MCF 10A (cell line): ENCODE measurements around the gene ATXN7L1. TPM values are rescaled to one million over a fixed set of nuclear protein-coding genes. Genes with fewer than 3 reads are reported as not detected.

Experiments used
- BruUV-seq: library from RNA; stranded (reverse); fragments of 400-500 nt; replicated peaks from 2 replicates; lab custom pipeline; 2021; lab: Mats Ljungman, UMichigan
- CTCF ChIA-PET: fragments of 300-600 bp; sonication (Branson Sonifier 250); formaldehyde crosslinking; extraction: SDS; loops from one replicate; lab custom pipeline; 2021; ENCODE audit warnings: antibody characterized with exemption, inconsistent platforms; lab: Yijun Ruan, JAX
- POLR2A ChIA-PET: fragments of 300-600, 350-650 bp; sonication (Branson Sonifier 250); formaldehyde crosslinking; extraction: SDS; loops from one replicate; lab custom pipeline; 2020; ENCODE audit warnings: antibody characterized with exemption, inconsistent platforms; lab: Yijun Ruan, JAX
- DNase-seq: peaks from one replicate; pipeline ENCODE4 v3.0.0-alpha.2; 2018; ENCODE audit not compliant: unreplicated experiment
- H3K27ac Mint-ChIP-seq: one replicate; pipeline ENCODE4 v1.8.0; 2022; ENCODE audit warnings: mild to moderate bottlenecking, low read depth, mixed read lengths; ENCODE audit not compliant: unreplicated experiment
- H3K27me3 Mint-ChIP-seq: one replicate; pipeline ENCODE4 v1.8.0; 2022; ENCODE audit warnings: mixed read lengths; ENCODE audit not compliant: insufficient read depth, unreplicated experiment
- H3K36me3 Mint-ChIP-seq: one replicate; pipeline ENCODE4 v1.8.0; 2022; ENCODE audit warnings: mild to moderate bottlenecking, moderate library complexity, mixed read lengths; ENCODE audit not compliant: insufficient read depth, unreplicated experiment
- H3K4me1 Mint-ChIP-seq: one replicate; pipeline ENCODE4 v1.8.0; 2022; ENCODE audit warnings: mixed read lengths; ENCODE audit not compliant: insufficient read depth, unreplicated experiment
- H3K4me3 Mint-ChIP-seq: one replicate; pipeline ENCODE4 v1.8.0; 2022; ENCODE audit warnings: mild to moderate bottlenecking, moderate library complexity, mixed read lengths; ENCODE audit not compliant: unreplicated experiment
- H3K9me3 Mint-ChIP-seq: one replicate; pipeline ENCODE4 v1.8.0; 2022; ENCODE audit warnings: mixed read lengths; ENCODE audit not compliant: unreplicated experiment
- CTCF ChIP-seq: fragments of 200-600 bp; IDR thresholded peaks from one replicate; pipeline ENCODE4 v1.8.0; 2022; ENCODE audit warnings: antibody characterized with exemption, mild to moderate bottlenecking; ENCODE audit not compliant: unreplicated experiment
- intact Hi-C: fragments of 100-400 bp; cut with micrococcal nuclease; formaldehyde crosslinking; loops from 2 replicates; pipeline ENCODE4 v1.14.1; 2022
- total RNA-seq: library from RNA; stranded (reverse); gene quantifications from 2 replicates; pipeline ENCODE4 v1.2.3, GENCODE V29; 2022

ATXN7L1 gene
- total RNA-seq, 1 experiment from 2014 or later: 10.0 TPM

- ChIA-PET POLR2A (no interaction called here), CTCF (interaction anchor here (0.7 to 1.8 kb wide), 6 partner anchors 11 to 50 kb away, joined by 3 to 10 read pairs (median 3); no protein-coding TSS in a partner anchor)
- H3K4me1 Mint-ChIP-seq: peaks cover 10% of the 10 kb centered on the region
- DNase-seq: peak; percentile 86
- H3K4me3 Mint-ChIP-seq: no peak overlapping the region
- BruUV-seq: no TSS peak
- TF ChIP-seq CTCF: no peak
- peak overlapping the region; percentile 55 for H3K27ac Mint-ChIP-seq
- no peaks in the 10 kb centered on the region for H3K9me3 Mint-ChIP-seq
- no peaks in the 10 kb centered on the region for H3K27me3 Mint-ChIP-seq
- H3K36me3 Mint-ChIP-seq: no peaks in the 10 kb centered on the region
- intact Hi-C loops: no loop called here
Observed at GRCh38 chr7:105673367-105674084, 202.9 kb downstream of the ATXN7L1 start.

DNA sequence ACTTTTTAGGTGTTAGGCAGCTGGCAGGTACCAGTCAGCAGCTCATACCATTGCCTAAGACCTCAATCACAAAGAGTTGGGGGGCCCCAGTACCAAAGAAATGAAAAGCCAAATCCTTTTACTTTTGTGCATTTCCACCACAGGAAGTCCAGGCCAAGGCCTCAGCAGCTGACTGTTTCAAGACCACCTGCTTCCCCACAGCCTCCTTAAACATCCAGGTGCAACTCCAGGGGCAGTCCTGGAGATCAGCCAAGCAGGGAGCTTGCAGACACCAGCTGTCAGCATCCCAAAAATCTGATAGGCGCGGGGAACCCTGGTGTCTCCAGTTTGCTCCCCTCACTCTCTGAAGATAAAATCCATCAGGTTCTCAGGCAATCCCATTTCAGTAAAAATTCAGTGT, 203.6 kb downstream of the ATXN7L1 start:
- ChIA-PET POLR2A (interaction anchor here (0.6 kb wide), 1 partner anchor 71 kb away, joined by 4 read pairs; no protein-coding TSS in a partner anchor), CTCF (interaction anchor here (0.7 to 4.5 kb wide), 5 partner anchors 11 to 370 kb away, joined by 3 to 36 read pairs (median 4); no protein-coding TSS in a partner anchor)
- no peaks in the 10 kb centered on the region for H3K27me3 Mint-ChIP-seq
- H3K27ac Mint-ChIP-seq: no peak overlapping the region
- no peaks in the 10 kb centered on the region for H3K36me3 Mint-ChIP-seq
- intact Hi-C loops: no loop called here
- H3K9me3 Mint-ChIP-seq: no peaks in the 10 kb centered on the region
- DNase-seq: no peak
- no peak overlapping the region for H3K4me3 Mint-ChIP-seq
- no peak for TF ChIP-seq CTCF
- peaks cover 10% of the 10 kb centered on the region for H3K4me1 Mint-ChIP-seq
- no TSS peak for BruUV-seq

- POLR2A ChIA-PET: no interaction called here
- intact Hi-C loops: no loop called here
- H3K4me1 Mint-ChIP-seq: peaks cover 6% of the 10 kb centered on the region
- no peak overlapping the region for H3K27ac Mint-ChIP-seq
- DNase-seq: no peak
- H3K4me3 Mint-ChIP-seq: no peak overlapping the region
- H3K27me3 Mint-ChIP-seq: no peaks in the 10 kb centered on the region
- no peak for TF ChIP-seq CTCF
- H3K9me3 Mint-ChIP-seq: no peaks in the 10 kb centered on the region
- H3K36me3 Mint-ChIP-seq: no peaks in the 10 kb centered on the region
- CTCF ChIA-PET: interaction anchor here (0.9 to 3.7 kb wide), 2 partner anchors 9 to 376 kb away, joined by 3 to 16 read pairs; no protein-coding TSS in a partner anchor
- BruUV-seq: no TSS peak
Observed at GRCh38 chr7:105666324-105666723, 210.1 kb downstream of the ATXN7L1 start.

DNA sequence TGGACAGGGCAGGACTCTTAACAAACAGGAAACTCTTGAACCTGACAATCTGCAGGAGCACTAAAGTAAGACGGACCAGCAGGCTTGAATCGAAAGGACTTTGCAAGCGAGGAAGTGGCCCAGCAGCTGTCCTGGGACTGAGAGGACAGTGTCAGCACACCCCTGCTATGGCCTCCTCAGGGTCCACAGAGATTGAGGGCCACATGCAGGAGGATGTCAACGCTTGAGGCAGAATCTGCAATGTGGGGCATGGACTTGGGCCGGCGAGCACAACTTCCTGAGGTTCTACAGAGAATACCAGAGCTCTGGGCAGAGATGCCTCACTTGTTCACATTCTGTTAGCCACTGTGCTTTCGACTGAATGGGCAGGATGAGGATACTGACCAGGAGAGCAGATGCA, 210.7 kb downstream of the ATXN7L1 start:
- CTCF ChIA-PET: interaction anchor here (1.2 to 3.7 kb wide), 2 partner anchors 9 to 95 kb away, joined by 3 to 16 read pairs; no protein-coding TSS in a partner anchor
- no TSS peak for BruUV-seq
- H3K27me3 Mint-ChIP-seq: no peaks in the 10 kb centered on the region
- no peaks in the 10 kb centered on the region for H3K36me3 Mint-ChIP-seq
- peaks cover 6% of the 10 kb centered on the region for H3K4me1 Mint-ChIP-seq
- DNase-seq: no peak
- no peak overlapping the region for H3K27ac Mint-ChIP-seq
- no peak overlapping the region for H3K4me3 Mint-ChIP-seq
- POLR2A ChIA-PET: no interaction called here
- TF ChIP-seq CTCF: no peak
- no peaks in the 10 kb centered on the region for H3K9me3 Mint-ChIP-seq
- intact Hi-C loops: no loop called here
